ENCODE data around the gene SLC1A5. TPM values are rescaled to one million over a fixed set of nuclear protein-coding genes. Genes with fewer than 3 reads are reported as not detected.
A peak's percentile ranks its signal among the peaks of the same experiment; 100 is the strongest.
"Not testable (repeated sequence)": the region's sequence is repeated elsewhere in the genome, so short reads cannot be mapped to it uniquely, and the experiment has no call there.

The SLC1A5 gene
- total RNA-seq, 1 donor from 2014 or later, result 86.8 TPM

DNA sequence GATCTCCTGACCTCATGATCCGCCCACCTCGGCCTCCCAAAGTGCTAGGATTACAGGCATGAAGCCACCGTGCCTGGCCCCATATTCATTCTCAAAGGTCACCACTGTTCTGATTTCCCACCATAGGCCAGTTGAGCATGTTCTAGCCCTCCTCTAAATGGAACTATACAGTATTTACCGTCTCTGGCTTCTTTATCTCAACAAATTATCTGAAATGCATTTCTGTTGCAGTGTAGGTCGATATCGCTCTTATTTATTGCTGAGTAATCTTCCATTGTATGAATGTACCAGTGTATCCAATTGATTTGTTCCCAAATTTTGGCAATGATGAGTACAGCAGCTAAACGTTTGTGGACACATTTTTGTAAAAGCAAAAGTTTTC, 15.4 kb downstream of the SLC1A5 start:
- Histone ChIP-seq H3K4me1 (no peaks in the 10 kb centered on the region), H3K27ac (no peak overlapping the region), H3K4me3 (no peak overlapping the region), H3K27me3 (no peaks in the 10 kb centered on the region), H3K9me3 (no peaks in the 10 kb centered on the region), H3K36me3 (peaks cover 12 to 23% of the 10 kb centered on the region in 2 donors)
- TF ChIP-seq, protein P1, sequence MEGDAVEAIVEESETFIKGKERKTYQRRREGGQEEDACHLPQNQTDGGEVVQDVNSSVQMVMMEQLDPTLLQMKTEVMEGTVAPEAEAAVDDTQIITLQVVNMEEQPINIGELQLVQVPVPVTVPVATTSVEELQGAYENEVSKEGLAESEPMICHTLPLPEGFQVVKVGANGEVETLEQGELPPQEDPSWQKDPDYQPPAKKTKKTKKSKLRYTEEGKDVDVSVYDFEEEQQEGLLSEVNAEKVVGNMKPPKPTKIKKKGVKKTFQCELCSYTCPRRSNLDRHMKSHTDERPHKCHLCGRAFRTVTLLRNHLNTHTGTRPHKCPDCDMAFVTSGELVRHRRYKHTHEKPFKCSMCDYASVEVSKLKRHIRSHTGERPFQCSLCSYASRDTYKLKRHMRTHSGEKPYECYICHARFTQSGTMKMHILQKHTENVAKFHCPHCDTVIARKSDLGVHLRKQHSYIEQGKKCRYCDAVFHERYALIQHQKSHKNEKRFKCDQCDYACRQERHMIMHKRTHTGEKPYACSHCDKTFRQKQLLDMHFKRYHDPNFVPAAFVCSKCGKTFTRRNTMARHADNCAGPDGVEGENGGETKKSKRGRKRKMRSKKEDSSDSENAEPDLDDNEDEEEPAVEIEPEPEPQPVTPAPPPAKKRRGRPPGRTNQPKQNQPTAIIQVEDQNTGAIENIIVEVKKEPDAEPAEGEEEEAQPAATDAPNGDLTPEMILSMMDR (IDR thresholded peaks at IDR 0.05), result no peak
- DNase-seq (ENCODE audit: low spot score in 2 of 2), result no peak
- intact Hi-C loops (cut with DNase I), result no loop called here

DNA sequence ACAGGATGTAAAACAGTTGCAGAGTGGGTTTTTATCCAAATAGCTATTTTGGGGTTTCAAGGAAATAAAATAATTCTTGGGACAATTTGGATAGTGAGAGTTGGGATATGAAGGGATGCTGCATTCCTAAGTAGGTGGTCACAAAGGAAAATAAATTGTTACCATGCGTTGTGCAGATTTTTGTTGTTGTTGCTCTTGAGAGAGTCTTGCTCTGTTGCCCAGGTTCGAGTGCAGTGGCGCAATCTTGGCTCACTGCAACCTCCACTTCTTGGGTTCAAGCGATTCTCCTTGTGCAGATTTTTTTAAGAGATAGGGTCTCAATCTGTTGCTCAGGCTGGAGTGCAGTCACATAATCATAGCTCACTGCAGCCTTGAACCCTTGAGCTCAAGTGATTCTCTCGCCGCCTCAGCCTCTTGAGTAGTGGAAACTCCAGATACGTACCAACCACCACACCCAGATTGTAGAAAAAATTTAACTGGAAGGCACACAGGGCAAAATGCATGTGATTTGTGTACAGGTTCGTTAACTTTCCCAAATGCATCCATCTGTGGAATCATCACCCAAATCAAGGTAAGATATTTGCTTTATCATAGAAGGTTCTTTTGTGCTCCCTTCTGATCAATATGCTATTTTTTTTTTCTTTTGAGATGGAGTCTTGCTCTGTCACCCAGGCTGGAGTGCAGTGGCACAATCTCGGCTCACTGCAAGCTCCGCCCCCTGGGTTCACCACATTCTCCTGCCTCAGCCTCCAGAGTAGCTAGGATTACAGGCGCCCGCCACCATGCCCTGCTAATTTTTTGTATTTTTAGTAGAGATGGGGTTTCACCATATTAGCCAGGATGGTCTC, 16.0 kb downstream of the SLC1A5 start:
- intact Hi-C loops (cut with DNase I), result no loop called here
- DNase-seq (ENCODE audit: low spot score in 2 of 2), result no peak
- Histone ChIP-seq H3K27me3 (no peaks in the 10 kb centered on the region), H3K4me3 (no peak overlapping the region), H3K4me1 (no peaks in the 10 kb centered on the region), H3K36me3 (peaks cover 8 to 21% of the 10 kb centered on the region in 2 donors), H3K27ac (no peak overlapping the region), H3K9me3 (no peaks in the 10 kb centered on the region)
- TF ChIP-seq, protein P1 (IDR thresholded peaks at IDR 0.05), result no peak

DNA sequence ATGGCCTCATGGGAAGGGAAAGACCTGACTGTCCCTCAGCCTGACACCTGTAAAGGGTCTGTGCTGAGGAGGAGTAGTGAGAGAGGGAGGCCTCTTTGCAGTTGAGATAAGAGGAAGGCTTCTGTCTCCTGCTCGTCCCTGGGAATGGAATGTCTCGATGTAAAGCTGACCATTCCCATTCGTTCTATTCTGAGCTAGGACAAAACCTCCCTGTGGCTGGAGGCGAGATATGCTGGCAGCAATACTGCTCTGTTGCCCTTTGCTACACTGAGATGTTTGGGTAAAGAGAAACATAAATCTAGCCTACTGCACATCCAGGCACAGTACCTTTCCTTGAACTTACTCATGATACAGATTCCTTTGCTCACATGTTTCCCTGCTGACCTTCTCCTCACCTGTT, 19.6 kb downstream of the SLC1A5 start:
- intact Hi-C loops (cut with DNase I); H3K4me3 ChIP-seq; H3K27ac ChIP-seq; H3K27me3 ChIP-seq; H3K4me1 ChIP-seq; H3K36me3 ChIP-seq; H3K9me3 ChIP-seq; DNase-seq (ENCODE audit: low spot score in 2 of 2): not testable (repeated sequence)

DNA sequence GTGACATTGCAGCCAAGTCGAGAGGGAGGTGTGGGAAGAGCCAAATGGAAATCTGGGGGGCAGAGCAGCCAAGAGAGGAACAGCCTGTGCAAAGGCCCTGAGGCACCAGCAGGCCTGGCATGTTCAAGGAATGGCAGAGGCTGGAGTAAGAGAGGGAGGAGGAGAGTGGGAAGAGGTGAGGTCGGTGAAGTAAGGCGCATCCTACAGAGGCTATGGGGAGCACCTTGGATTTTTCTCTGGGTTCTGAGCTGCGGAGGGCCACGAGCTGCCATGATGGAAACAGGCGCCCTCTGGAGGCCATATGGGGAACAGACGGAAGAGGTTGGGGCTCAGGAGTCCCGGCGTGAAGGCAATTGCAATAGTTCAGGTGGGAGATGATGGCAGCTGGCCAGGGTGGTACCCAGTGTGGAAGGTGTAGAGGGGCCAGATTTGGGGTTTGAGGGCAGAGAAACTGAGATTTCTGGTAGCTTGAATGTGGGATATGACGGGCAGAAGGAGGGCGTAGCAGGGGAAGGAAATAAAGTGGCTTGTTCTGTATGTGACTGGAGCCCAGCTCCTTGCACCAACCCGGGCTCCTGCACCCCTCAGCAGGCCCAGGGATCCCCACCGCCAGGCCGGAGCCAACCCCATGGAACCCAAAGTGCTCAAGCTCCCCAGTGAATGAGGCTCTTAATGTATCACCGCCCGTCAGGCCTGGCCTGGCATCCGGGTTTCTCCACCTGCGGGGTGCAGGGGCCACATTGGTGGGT, 21.7 kb downstream of the SLC1A5 start:
- intact Hi-C loops (cut with DNase I), result no loop called here
- Histone ChIP-seq H3K4me3 (no peak overlapping the region), H3K9me3 (no peaks in the 10 kb centered on the region), H3K4me1 (no peaks in the 10 kb centered on the region), H3K36me3 (no peaks in the 10 kb centered on the region), H3K27me3 (no peaks in the 10 kb centered on the region), H3K27ac (no peak overlapping the region)
- DNase-seq (ENCODE audit: low spot score in 2 of 2), result no peak
- TF ChIP-seq, protein P1 (IDR thresholded peaks at IDR 0.05), result peak in 2 of 3 experiments; percentile 53 to 59

DNA sequence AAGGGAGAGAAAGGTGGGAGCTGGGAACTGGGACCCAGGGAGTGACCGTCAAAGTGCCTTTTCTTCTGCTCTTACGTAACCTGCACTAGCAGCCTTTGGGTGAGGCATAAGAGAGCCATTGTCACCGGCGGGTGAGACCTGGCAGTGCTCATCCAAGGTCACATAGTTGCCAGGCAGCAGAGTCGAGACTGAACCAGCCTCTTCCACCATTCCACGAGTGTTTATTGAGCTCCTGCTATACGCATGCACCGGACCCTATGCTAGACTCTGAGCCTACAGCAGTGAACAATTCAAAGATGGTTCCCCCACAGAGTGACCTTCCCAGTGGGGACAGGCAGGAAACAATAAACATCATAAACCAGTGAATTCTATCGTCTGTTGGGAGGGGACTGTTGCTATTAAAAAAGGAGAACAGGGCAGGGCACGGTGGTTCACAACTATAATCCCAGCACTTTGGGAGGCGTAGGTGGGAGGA, 23.5 kb downstream of the SLC1A5 start:
- H3K27ac ChIP-seq, result no peak overlapping the region
- TF ChIP-seq, protein P1 (IDR thresholded peaks at IDR 0.05), result no peak
- no peaks in the 10 kb centered on the region for H3K27me3 ChIP-seq
- H3K4me3 ChIP-seq, result no peak overlapping the region
- H3K36me3 ChIP-seq, result no peaks in the 10 kb centered on the region
- intact Hi-C loops (cut with DNase I), result no loop called here
- no peaks in the 10 kb centered on the region for H3K9me3 ChIP-seq
- DNase-seq (ENCODE audit: low spot score in 2 of 2), result no peak
- H3K4me1 ChIP-seq, result no peaks in the 10 kb centered on the region

Data from ascending aorta (tissue), 2 donors.